NCI-H1436 (cell line): ENCODE results near the gene ABCG5.
A peak's percentile ranks its signal among the peaks of the same experiment; 100 is the strongest.

Source experiments
- DNase-seq: peaks from one replicate; lab custom pipeline; 2025; lab: John Stamatoyannopoulos, UW

The ABCG5 gene

GRCh38 chr2:43806719-43807031, 32.0 kb downstream of the ABCG5 start:
- DNase-seq = no peak

GRCh38 chr2:43803113-43803512, 35.5 kb downstream of the ABCG5 start:
- DNase-seq = peak; percentile 15

- DNase-seq = no peak
These were observed 36.5 kb downstream of the ABCG5 start for GRCh38 chr2:43802135-43802534.

- DNase-seq = no peak
These were observed 37.7 kb downstream of the ABCG5 start for GRCh38 chr2:43800894-43801293.

GRCh38 chr2:43798300-43798699, 40.3 kb downstream of the ABCG5 start:
- DNase-seq = no peak

- DNase-seq = no peak
These were observed 42.4 kb downstream of the ABCG5 start for GRCh38 chr2:43796206-43796605.

- no peak for DNase-seq
These were observed 43.7 kb downstream of the ABCG5 start for GRCh38 chr2:43794956-43795355.

- DNase-seq = no peak
These were observed 46.0 kb downstream of the ABCG5 start for GRCh38 chr2:43792653-43793052.

GRCh38 chr2:43791035-43791765, 47.4 kb downstream of the ABCG5 start:
- no peak for DNase-seq

- DNase-seq = no peak
These were observed 48.5 kb downstream of the ABCG5 start for GRCh38 chr2:43790147-43790546.

GRCh38 chr2:43788646-43789045, 50.0 kb downstream of the ABCG5 start:
- DNase-seq = no peak

- no peak for DNase-seq
These were observed 50.7 kb downstream of the ABCG5 start for GRCh38 chr2:43787895-43788294.

GRCh38 chr2:43778233-43778632, 60.4 kb downstream of the ABCG5 start:
- DNase-seq = no peak

- DNase-seq = no peak
These were observed 61.2 kb downstream of the ABCG5 start for GRCh38 chr2:43777306-43777926.

- no peak for DNase-seq
These were observed 62.3 kb downstream of the ABCG5 start for GRCh38 chr2:43776324-43776723.

- DNase-seq = no peak
These were observed 64.0 kb downstream of the ABCG5 start for GRCh38 chr2:43774617-43775016.

GRCh38 chr2:43773876-43774613, 64.6 kb downstream of the ABCG5 start, which contains the start of gene DYNC2LI1:
DYNC2LI1 (plus strand) TSS chr2:43774039; CDS start chr2:43774139, 100 bp downstream.
- DNase-seq = peak; percentile 77

- peak; percentile 7 for DNase-seq
These were observed 72.6 kb downstream of the ABCG5 start for GRCh38 chr2:43766006-43766405.

- no peak for DNase-seq
These were observed 74.4 kb downstream of the ABCG5 start for GRCh38 chr2:43764086-43764705.

- no peak for DNase-seq
These were observed 75.5 kb downstream of the ABCG5 start for GRCh38 chr2:43763091-43763490.
